ENCODE data around the gene SLC17A5.

DNA sequence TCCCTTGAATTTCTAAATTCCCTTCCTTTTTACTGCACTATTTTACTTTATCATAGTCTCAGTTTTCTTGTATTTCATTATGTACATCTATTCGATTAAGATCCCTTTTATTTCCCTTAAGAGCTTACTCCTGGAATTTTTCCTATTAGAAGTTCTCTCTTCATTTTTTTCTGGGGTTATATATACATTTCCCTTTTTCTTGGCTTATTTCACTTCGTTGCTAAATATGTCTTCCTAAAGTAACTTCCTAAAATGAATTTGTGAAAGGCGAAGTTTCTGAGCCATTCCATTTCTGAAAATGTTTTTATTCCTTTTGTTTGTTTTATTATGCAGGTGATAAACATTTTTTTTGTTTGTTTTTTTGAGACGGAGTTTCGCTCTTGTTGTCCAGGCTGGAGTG, 36.3 kb upstream of the SLC17A5 start:
- TF ChIP-seq GATA2 (IDR thresholded peaks at IDR 0.05; ENCODE audit: low read depth, low read length) (no peak), GATA3 (IDR thresholded peaks at IDR 0.05; ENCODE audit: low read depth, low read length) (no peak)

Data from SH-SY5Y (cell line).